HG02943 (cell line): Measurements from ENCODE around the gene ZNF260.
A peak's percentile ranks its signal among the peaks of the same experiment; 100 is the strongest.
"Not testable (repeated sequence)": the region's sequence is repeated elsewhere in the genome, so short reads cannot be mapped to it uniquely, and the experiment has no call there.

Source experiments
- ATAC-seq: cut with Tn5 transposase; IDR thresholded peaks from one replicate; pipeline ENCODE4 v1.9.1; 2021; ENCODE audit warnings: mild to moderate bottlenecking, low read depth, moderate library complexity; ENCODE audit not compliant: unreplicated experiment

Gene ZNF260

DNA sequence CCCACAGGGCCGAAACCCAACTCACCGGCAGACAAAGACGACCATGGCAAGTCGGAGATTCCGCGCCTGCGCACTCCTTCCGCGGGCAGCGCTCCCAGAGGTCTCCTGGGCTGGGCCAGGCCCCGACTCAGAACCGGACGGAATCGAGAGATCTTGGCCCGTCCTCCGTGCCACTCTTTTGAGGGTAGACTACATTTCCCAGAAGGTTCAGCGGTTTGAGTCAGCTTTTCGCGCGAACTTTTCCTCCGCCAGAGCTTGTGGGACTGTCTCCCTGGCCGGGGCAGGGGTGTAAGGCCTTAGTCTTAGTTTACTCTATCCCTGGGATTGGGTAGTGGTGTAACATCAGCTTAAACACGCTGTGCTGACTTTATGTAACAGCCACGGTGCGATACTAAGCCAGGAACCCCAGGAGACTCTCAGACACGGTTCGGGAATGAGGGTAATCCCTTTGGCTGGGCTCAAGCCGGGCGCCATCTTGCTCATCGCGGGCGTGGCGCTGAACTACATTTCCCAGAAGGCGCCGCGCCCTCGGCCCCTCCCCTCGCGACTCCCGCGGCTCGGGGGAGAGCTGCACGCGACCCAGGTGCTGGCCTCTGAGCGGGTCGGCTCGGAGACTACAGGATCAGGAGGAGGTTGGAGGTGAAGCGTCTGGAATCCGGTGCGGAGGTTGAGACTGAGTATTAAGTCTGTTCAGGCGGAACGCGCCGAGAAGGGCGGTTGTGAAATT, at the start of gene ZNF260:
ZNF260 (minus strand) TSS at position 78 of the 727 bp plus-strand sequence. CDS start 13,033 bp downstream, outside the sequence.
- peak; percentile 86 for ATAC-seq

DNA sequence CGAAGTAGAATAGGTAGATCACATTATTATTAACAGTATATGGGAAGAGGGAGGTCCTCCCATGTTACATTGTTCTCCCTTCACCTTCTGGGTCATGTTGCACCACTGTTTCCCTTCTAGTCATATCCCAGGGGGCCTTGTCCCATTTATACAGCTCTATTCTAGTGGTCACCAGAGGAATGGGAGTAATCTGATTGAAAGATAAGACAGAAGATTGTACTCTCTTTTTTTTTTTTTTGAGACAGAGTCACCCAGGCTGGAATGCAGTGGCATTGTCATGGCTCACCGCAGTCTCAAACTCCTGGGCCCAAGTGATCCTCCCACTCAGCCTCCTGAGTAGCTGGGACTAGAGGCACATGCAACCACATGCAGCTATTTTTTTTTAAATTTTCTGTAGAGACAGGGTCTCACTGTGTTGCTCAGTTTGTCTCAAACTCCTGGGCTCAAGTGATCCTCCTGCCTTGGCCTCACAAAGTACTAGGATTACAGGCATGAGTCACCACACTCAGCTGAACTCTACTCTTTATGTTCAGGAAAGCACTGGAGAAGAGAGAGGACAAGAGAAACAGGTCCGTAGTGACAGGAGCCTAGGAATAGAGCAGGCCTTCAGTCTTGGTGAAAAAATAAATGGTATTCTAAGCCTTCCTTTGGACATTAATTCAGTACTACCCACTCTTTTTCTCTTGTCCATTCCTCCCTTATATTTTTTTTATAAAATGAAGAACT, 49.4 kb upstream of the ZNF260 start:
- no peak for ATAC-seq

DNA sequence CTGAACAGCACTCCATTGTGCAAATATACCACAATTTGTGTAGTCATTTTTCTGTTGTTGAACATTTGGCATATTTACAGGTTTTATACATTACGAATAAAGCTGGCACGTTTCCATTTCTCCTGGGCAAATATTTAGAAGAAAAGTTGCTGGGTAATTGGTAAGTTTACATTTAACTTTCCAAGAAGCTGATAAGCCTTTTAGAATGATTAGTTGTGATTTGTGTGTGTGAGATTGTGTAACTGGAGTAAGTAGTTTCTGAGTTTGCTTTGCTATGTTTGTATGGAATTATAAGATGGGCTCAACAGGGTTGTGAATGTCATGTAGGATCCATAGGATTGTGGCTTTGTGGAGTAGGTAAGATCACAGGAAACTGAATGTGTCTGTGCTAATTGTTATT, 46.7 kb upstream of the ZNF260 start:
- no peak for ATAC-seq

DNA sequence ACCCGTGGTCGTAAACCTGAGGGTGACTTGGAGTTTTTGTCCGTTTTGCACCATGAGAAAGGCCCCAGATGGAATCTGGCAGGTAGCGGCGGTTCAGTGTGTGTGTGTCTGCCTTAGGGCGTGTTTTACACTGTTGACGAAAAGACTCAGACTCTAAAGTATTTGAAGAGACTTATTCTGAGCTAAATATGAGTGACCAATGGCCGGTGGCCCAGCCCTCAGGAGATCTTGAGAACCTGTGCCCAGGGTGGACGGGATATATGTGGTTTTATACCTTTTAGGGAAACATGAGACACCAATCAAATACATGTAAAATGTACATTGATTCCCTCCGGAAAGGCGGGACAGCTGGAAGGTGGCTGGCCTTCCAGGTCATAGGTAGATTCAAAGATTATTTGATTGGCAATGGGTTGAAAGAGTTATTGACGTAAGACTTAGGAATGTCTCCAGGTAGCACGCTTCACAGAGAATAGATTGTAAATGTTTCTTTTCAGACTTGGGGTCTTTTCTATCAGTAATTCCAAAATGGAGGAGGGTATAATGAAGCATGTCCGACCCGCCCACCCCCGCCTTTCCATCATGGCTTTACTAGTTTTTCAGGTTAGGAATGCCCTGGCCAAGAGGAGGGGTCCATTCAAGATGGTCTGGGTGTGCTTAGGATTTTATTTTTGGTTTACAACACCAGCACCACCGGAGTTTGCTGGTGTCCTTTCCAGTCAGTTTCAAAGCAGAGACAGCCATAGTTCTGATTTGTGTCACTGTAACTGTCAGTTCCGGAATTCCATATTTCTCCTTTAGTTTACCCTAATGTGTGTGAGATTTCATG, 46.0 kb upstream of the ZNF260 start:
- peak; percentile 10 for ATAC-seq

DNA sequence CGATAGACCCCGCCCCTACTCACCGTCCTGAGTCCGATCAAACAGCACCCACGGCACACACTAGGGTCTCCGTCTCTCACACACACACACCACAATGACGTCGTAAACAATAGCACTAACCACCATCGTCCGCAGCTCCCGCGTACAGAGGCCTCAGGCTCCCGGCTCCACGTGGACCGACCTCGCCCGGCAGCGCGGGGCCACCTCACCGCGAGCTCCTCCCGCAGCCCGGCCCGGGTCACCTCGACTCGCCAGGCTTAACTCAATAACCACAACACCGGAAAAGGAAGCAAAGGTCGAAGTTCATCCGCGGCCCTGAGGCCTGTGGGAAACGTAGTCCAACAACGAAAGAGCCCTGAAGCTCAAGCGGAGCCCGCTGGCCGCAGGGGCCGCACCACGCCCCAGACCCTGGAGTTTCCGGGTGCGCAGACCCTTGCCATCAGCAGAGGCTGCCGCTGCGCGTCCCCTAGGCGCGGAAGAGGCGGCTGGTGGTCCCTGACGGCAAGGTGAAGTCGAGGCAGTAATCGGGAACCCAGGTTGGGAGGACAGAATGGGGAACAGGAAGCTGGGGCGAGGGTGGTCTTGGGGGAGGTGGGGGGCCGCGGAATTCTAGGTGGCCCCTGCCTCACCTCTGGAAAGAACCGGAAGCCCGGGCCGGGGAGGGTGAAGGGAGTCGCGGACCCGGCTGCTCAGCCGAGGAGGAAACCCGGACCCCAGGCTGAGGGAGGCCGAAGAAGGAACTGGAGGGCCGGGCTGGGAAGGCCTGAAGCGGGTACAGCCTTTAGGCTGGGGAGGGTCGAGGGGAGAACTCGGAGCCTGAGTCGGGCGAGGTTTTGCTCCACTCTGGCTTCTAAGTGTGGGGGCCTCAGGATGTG, 45.2 kb upstream of the ZNF260 start, which contains the start of gene ZNF529:
ZNF529 (minus strand) TSS at position 273 of the 875 bp plus-strand sequence. CDS start 946 bp downstream, outside the sequence.
- peak; percentile 88 for ATAC-seq

DNA sequence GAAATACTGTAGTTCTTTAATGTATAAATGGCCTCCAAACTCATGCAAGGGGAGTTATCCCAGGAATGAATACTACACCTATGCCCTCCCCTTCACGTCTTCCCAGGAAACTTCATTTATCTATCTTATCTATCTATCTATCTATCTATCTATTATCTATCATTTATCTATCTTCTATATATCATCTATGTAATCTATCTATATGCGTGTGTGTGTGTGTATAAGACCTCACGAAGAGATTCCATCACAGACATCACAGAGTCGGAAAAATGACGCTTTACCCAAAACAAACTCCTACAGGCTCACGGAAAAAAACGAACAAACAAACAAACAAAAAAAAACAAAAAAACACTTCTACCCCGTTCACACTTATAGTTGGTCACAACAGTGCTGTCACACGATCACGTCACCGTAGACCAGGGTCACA, 44.5 kb upstream of the ZNF260 start:
- ATAC-seq = no peak

DNA sequence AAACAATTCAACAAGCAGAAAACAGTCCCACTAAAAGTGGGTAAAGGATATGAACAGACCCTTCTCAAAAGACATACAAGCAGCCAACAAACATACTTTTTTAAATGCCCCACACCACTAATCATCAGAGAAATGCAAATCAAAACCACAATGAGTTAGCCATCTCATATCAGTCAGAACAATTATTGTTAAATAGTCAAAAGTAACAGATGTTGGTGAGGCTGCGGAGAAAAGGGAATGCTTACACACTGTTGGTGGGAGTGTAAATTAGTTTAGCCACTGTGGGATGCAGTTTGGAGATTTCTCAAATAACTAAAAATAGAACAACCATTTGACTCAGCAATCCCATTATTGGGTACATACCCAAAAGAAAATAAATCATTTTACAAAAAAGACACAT, 36.3 kb upstream of the ZNF260 start:
- no peak for ATAC-seq

DNA sequence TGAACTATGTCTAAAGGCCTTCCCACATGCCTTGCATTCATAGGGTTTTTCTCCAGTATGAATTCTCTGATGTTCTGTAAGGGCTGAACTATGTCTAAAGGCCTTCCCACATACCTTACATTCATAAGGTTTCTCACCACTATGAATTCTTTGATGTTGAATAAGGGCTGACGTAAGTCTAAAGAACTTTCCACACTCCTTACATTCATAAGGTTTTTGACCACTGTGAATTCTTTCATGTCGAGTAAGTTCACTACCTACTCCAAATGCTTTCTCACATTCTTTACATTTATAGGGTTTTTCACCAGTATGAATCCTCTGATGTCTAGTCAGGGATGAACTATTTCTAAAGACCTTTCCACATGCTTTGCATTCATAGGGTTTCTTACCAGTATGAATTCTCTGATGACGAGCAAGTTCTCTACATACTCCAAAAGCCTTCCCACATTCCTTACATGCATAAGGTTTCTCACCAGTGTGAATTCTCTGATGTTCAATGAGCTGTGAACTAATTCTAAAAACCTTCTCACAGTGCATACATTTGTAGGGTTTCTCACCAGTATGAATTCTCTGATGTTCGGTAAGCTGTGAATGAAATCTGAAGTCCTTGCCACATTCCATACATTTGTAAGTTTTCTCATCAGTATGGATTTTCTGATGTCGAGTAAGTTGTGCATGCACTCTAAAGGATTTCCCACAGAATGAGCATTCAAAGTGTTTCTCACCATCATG, 19.1 kb upstream of the ZNF260 start:
- no peak for ATAC-seq

DNA sequence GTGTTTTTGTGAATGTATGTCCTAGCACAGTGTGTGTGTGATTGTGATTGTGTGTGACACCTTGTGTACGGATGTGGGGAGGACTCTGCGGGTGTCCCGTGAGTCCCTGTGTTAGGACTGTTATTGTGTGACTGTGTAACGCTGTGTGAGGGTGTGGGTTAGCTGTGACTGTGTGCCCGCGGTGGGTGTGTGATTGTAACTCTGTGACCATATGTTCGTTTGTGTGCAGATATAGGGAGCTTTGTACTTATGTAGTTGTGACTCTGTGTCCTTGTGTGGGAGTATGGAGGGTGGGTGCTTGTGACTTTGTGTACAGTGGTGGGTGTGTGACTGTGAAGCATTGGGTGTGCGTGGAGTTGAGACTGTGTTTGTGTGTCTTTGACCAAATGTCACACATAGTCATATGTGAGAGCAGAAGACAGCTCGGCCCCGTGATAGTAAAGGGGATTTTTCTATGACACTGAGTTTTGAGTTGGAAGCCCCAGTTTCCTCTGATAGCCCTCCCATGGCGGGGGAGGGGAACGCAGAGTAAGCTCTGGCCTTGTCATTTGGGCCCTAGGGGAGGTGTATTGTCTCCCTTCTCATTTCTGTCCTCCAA, 949 bp upstream of the ZNF260 start:
- ATAC-seq = peak; percentile 5

DNA sequence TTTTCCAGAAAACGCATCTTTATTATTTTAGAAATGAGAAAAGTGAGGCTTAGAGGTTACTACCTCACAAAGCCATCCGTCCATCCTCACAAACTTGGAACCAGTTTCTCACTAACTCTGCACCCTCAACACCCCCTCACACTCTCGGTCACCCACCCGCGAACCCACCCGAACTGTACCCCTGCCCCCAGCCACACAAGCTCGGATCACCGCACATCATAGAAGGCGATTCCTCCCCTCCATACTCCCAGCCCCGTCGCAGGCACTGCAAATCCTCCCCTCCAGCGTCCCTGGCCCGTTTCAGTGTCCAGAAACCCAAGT, 238 bp downstream of the ZNF260 start:
- no peak for ATAC-seq

DNA sequence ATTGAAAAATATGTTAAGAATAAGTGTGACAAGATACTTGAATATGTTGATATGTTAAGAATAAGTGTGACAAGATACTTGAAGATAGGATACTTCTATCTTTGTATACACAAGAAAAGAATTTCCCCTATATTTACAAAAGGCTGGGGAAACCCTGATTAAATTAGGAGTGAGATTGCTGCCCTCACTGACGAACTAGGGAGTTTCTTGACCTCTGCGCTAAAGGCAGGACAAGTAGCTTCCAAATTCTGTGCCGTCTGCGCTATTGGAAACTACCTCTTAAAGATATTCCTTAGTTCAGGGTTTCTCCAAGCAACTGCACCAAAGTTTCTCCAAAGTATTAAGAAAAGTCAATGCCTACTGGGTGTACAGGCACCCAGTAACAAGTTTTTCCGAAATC, 730 bp downstream of the ZNF260 start:
- no peak for ATAC-seq

DNA sequence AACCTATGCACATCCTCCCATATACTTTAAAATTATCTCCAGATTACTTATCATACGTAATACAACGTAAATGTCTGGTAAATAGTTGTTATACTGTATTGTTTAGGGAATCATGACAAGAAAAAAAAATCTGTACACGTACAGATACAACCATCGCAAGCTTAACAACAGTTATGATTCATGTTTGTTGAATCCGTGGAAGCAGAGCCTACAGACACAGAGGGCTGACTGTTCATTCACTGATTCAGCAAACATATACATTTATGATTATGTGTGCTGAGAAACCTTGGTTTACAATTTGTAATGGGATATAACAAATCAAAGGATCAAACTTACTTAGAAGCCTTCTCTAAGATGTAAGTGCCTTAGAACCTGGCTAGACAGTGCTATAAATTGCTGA, 1.5 kb downstream of the ZNF260 start:
- ATAC-seq = no peak

DNA sequence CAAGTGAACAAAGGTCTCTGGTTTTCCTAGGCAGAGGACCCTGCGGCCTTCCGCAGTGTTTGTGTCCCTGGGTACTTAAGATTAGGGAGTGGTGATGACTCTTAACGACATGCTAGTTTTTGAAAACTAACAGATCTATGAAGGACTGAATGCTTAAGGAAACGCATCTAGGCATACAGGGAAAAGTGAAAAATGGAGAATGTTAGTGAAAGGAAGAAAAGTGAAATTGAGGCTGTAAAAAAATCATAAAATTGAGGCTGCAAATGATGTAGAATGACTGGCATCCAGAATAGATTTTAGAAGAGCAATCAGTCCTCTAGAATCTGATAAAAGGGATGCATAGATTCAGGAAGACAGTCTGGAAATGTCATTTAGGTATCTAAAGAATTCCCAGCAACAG, 3.5 kb downstream of the ZNF260 start:
- ATAC-seq = no peak

DNA sequence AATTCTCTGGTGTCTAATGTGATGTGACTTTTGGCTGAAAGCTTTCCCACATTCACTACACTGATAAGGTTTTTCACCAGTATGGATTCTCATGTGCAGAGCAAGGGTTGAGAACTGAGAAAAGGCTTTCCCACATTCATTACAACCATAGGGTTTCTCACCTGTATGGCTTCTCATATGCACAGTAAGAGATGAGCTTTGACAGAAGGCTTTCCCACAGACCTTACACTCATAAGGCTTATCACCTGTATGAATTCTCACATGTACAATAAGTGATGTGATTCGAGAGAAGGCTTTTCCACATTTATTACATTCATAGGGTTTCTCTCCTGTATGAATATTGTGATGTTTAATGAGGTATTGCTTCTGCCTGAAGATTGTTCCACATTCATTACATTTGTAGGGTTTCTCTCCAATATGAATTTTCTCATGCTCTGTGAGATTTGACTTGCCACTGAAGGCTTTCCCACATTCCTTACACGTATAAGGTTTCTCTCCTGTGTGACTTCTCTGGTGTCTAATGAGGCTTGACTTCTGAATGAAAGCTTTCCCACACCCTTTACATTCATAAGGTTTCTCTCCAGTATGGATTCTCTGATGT, 14.0 kb downstream of the ZNF260 start:
- no peak for ATAC-seq

DNA sequence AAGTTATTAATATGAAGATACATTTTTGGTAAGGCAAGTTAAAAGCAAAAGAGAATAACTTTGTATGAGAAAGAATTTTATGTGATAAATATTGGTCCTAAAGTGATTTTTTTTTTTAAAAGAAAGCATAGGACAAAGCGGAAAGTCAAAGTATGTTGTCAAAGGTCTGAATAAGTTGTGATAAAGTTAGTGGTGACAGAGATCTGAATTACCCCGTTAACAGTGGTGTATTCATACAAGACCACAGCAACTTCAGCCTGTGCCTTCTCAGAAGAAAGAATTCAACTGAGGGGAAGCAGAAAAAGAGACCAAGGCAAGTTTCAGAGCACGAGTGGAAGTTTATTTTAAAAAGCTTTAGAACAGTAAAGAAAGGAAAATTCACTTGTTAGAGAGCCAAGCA, 19.7 kb downstream of the ZNF260 start:
- ATAC-seq = no peak

DNA sequence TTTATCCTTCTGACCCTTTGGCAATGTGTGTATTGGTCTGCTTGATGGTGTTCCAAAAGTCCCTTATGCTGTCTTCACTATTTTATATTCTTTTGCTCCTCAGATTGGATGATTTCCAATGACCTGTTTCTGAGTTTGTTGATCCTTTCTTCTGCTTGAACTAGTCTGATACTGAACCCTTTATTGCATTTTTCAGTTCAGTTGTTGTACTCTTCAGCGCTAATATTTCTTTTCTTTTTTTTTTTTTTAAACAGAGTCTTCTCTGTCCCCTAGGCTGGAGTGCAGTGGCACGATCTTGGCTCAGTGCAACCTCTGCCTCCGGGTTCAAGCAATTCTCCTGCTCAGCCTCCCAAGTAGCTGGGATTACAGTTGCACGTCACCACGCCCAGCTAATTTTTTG, 26.1 kb downstream of the ZNF260 start:
- no peak for ATAC-seq

DNA sequence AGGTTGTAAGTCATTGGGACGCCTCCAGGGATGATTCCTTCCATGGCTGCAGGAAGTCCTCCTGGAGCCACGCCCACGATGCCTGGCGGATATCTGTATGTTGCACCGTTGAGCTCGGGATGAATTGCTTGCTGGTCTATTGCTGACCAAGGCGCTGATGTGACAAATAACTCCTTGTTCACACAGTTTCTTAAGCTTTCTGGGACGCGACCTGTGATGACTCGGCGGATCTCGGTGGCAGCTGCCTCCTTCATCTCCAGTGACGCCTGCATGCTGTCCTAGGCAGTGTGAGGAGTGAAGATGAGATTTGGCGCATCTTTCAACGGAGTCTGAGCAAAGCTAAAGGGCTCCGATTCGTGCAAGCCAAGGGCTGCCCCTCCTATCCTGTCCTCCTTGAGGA, 31.1 kb downstream of the ZNF260 start:
- ATAC-seq = no peak

DNA sequence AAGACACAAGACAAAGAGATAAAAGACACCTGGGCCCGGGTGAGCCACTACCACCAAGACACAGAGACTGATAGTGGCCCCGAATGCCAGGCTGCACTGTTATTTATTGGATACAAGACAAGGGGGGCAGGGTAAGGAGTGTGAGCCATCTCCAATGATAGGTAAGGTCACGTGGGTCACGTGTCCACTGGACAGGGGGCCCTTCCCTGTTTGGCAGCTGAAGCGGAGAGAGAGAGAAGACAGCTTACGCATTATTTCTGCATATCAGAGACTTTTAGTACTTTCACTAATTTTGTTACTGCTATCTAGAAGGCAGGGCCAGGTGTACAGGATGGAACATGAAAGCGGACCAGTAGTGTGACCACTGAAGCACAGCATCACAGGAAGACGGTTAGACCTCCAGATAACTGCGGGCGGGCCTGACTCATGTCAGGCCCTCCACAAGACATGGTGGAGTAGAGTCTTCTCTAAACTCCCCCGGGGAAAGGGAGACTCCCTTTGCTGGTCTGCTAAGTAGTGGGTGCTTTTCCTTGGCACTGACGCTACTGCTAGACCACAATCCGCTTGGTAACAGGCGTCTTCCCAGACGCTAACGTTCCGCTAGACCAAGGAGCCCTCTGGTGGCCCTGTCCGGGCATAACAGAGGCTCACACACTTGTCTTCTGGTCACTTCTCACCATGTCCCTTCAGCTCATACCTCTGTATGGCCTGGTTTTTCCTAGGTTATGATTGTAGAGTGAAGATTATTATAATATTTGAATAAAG, 35.2 kb downstream of the ZNF260 start:
- not testable (repeated sequence) for ATAC-seq
